Measurements from ENCODE around the gene GASK1A.
"Not testable (repeated sequence)": the region's sequence is repeated elsewhere in the genome, so short reads cannot be mapped to it uniquely, and the experiment has no call there.

Gene GASK1A

GRCh38 chr3:43031889-43032545, 52.9 kb downstream of the GASK1A start:
- no peak for DNase-seq (ENCODE audit: low read depth)

- no peak for DNase-seq (ENCODE audit: low read depth)
Observed at GRCh38 chr3:43032646-43033628, 53.8 kb downstream of the GASK1A start.

GRCh38 chr3:43034200-43034599, 55.1 kb downstream of the GASK1A start:
- DNase-seq (ENCODE audit: low read depth) = no peak

- DNase-seq (ENCODE audit: low read depth) = no peak
Observed at GRCh38 chr3:43034911-43035310, 55.8 kb downstream of the GASK1A start.

GRCh38 chr3:43035801-43036365, 56.8 kb downstream of the GASK1A start:
- DNase-seq (ENCODE audit: low read depth) = no peak

- DNase-seq (ENCODE audit: low read depth) = no peak
Observed at GRCh38 chr3:43036621-43037423, 57.7 kb downstream of the GASK1A start.

GRCh38 chr3:43038010-43038409, 58.9 kb downstream of the GASK1A start:
- no peak for DNase-seq (ENCODE audit: low read depth)

GRCh38 chr3:43041517-43041916, 62.4 kb downstream of the GASK1A start:
- no peak for DNase-seq (ENCODE audit: low read depth)

- DNase-seq (ENCODE audit: low read depth) = no peak
Observed at GRCh38 chr3:43043071-43043766, 64.1 kb downstream of the GASK1A start.

- DNase-seq (ENCODE audit: low read depth) = no peak
Observed at GRCh38 chr3:43043793-43044192, 64.7 kb downstream of the GASK1A start.

- DNase-seq (ENCODE audit: low read depth) = not testable (repeated sequence)
Observed at GRCh38 chr3:43045079-43045478, 66.0 kb downstream of the GASK1A start.

GRCh38 chr3:43046583-43046982, 67.5 kb downstream of the GASK1A start:
- DNase-seq (ENCODE audit: low read depth) = no peak

- no peak for DNase-seq (ENCODE audit: low read depth)
Observed at GRCh38 chr3:43048470-43048869, 69.4 kb downstream of the GASK1A start.

- no peak for DNase-seq (ENCODE audit: low read depth)
Observed at GRCh38 chr3:43053291-43053690, 74.2 kb downstream of the GASK1A start.

- no peak for DNase-seq (ENCODE audit: low read depth)
Observed at GRCh38 chr3:43054754-43055153, 75.6 kb downstream of the GASK1A start.

GRCh38 chr3:43055393-43055792, 76.3 kb downstream of the GASK1A start:
- no peak for DNase-seq (ENCODE audit: low read depth)

GRCh38 chr3:43055806-43056770, 77.0 kb downstream of the GASK1A start:
- DNase-seq (ENCODE audit: low read depth) = no peak

GRCh38 chr3:43059456-43059855, 80.3 kb downstream of the GASK1A start:
- no peak for DNase-seq (ENCODE audit: low read depth)

GRCh38 chr3:43061101-43061895, 82.2 kb downstream of the GASK1A start:
- DNase-seq (ENCODE audit: low read depth) = no peak

Measured in stimulated activated CD8-positive, alpha-beta memory T cell treated with anti-CD3 and anti-CD28 coated beads, Interleukin-4, amount 100 ng/mL, for 24 hours (primary cell).